HEK293 (cell line): Measurements from ENCODE around the gene CRYBG1.

ENCODE experiments used
- CTCF ChIA-PET: fragments of 350-600 bp; formaldehyde crosslinking; extraction: SDS; loops from one replicate; lab custom pipeline; 2021; ENCODE audit warnings: antibody characterized with exemption; lab: Yijun Ruan, JAX
- POLR2A ChIA-PET: fragments of 300-600 bp; formaldehyde crosslinking; extraction: SDS; loops from one replicate; lab custom pipeline; 2020; ENCODE audit warnings: antibody characterized with exemption, inconsistent platforms; lab: Yijun Ruan, JAX
- H3K27ac ChIP-seq: fragments of 200-500 bp; sonication (Bioruptor generic); 2 replicates; pipeline ENCODE4 v1.5.1; 2014; ENCODE audit warnings: low read depth, low read length, control low read depth, inconsistent platforms; ENCODE audit errors: extremely low read depth
- H3K36me3 ChIP-seq, 2 experiments: fragments of 200-500 bp in 1 of 2; sonication (Bioruptor generic) in 1 of 2; 1 replicate in 1 of 2; 2 replicates in 1 of 2; pipeline ENCODE4 v1.5.1; 2014 to 2017; ENCODE audit warnings: inconsistent platforms in 2 of 2, low read length in 2 of 2; ENCODE audit not compliant: control insufficient read depth in 2 of 2, insufficient read depth in 1 of 2
- H3K4me1 ChIP-seq: fragments of 200-500 bp; sonication (Bioruptor generic); 2 replicates; pipeline ENCODE4 v1.5.1; 2014; ENCODE audit warnings: mild to moderate bottlenecking, low read length, inconsistent platforms; ENCODE audit not compliant: control insufficient read depth, insufficient read depth
- H3K4me3 ChIP-seq: 2 replicates; pipeline ENCODE4 v1.5.1; 2011; ENCODE audit warnings: low read depth, mild to moderate bottlenecking, control low read depth, low read length, moderate library complexity
- H3K9me3 ChIP-seq: fragments of 200-500 bp; sonication (Bioruptor generic); 2 replicates; pipeline ENCODE4 v1.5.1; 2014; ENCODE audit warnings: low read depth, low read length, inconsistent platforms; ENCODE audit not compliant: control insufficient read depth, insufficient read depth
- ATF2 ChIP-seq: fragments of 450-650 bp; formaldehyde crosslinking; IDR thresholded peaks from 2 replicates; pipeline ENCODE4 v1.5.1; 2016; ENCODE audit warnings: missing biosample characterization, missing genetic modification characterization, low read depth
- FEZF1 ChIP-seq: fragments of 450-650 bp; formaldehyde crosslinking; IDR thresholded peaks from 2 replicates; pipeline ENCODE4 v1.5.1; 2016; ENCODE audit warnings: missing biosample characterization, missing genetic modification characterization
- GLIS1 ChIP-seq: fragments of 450-650 bp; formaldehyde crosslinking; IDR thresholded peaks from 2 replicates; pipeline ENCODE4 v1.5.1; 2016; ENCODE audit warnings: missing biosample characterization, missing genetic modification characterization
- HOXA7 ChIP-seq: sonication (generic); formaldehyde crosslinking; IDR thresholded peaks from 2 replicates; pipeline ENCODE4 v1.8.1; 2022; ENCODE audit warnings: missing genetic modification reagents, borderline replicate concordance
- PRDM1 ChIP-seq: fragments of 450-650 bp; formaldehyde crosslinking; IDR thresholded peaks from 2 replicates; pipeline ENCODE4; 2016; ENCODE audit warnings: missing biosample characterization, missing genetic modification characterization
- PRDM6 ChIP-seq: fragments of 450-650 bp; formaldehyde crosslinking; IDR thresholded peaks from 2 replicates; pipeline ENCODE4 v1.5.1; 2017; ENCODE audit warnings: missing biosample characterization, missing genetic modification characterization
- REST ChIP-seq: fragments of 450-650 bp; formaldehyde crosslinking; IDR thresholded peaks from 2 replicates; pipeline ENCODE4 v1.5.1; 2016; ENCODE audit warnings: missing biosample characterization, missing genetic modification characterization
- ZNF148 ChIP-seq: fragments of 450-650 bp; formaldehyde crosslinking; IDR thresholded peaks from 2 replicates; pipeline ENCODE4 v1.5.0; 2017; ENCODE audit warnings: missing biosample characterization, missing genetic modification characterization, borderline replicate concordance
- ZNF292 ChIP-seq: fragments of 450-650 bp; formaldehyde crosslinking; IDR thresholded peaks from 2 replicates; pipeline ENCODE4 v1.5.1; 2016; ENCODE audit warnings: low read depth, missing biosample characterization, missing genetic modification characterization, borderline replicate concordance
- ZNF416 ChIP-seq: fragments of 450-650 bp; formaldehyde crosslinking; IDR thresholded peaks from 2 replicates; pipeline ENCODE4 v1.5.1; 2016; ENCODE audit warnings: missing biosample characterization, missing genetic modification characterization
- ZNF585B ChIP-seq: fragments of 450-650 bp; formaldehyde crosslinking; IDR thresholded peaks from 2 replicates; pipeline ENCODE4 v1.5.1; 2016; ENCODE audit warnings: missing biosample characterization, missing genetic modification characterization
- ZNF600 ChIP-seq: fragments of 450-650 bp; formaldehyde crosslinking; IDR thresholded peaks from 2 replicates; pipeline ENCODE4 v1.5.1; 2016; ENCODE audit warnings: missing biosample characterization, missing genetic modification characterization
- ZNF610 ChIP-seq: fragments of 450-650 bp; formaldehyde crosslinking; IDR thresholded peaks from 2 replicates; pipeline ENCODE4 v1.5.1; 2016; ENCODE audit warnings: missing biosample characterization, missing genetic modification characterization, borderline replicate concordance
- ZNF791 ChIP-seq: fragments of 450-650 bp; formaldehyde crosslinking; IDR thresholded peaks from 2 replicates; pipeline ENCODE4 v1.5.1; 2016; ENCODE audit warnings: missing biosample characterization, missing genetic modification characterization
- ZNF843 ChIP-seq: fragments of 450-650 bp; formaldehyde crosslinking; IDR thresholded peaks from 2 replicates; pipeline ENCODE4 v1.5.1; 2016; ENCODE audit warnings: missing biosample characterization, missing genetic modification characterization
- ZSCAN5A ChIP-seq: fragments of 450-650 bp; formaldehyde crosslinking; IDR thresholded peaks from 2 replicates; pipeline ENCODE4 v1.5.1; 2016; ENCODE audit warnings: missing biosample characterization, missing genetic modification characterization

The CRYBG1 gene

GRCh38 chr6:106520711-106521401 is 160.3 kb downstream of the CRYBG1 start (continued):
- TF ChIP-seq ZNF600 (tag by site-specific recombination) (no peak), ZNF585B (tag by site-specific recombination) (no peak), ZNF148 (tag by site-specific recombination) (no peak), HOXA7 (CRISPR knock-in tag) (no peak), ZNF843 (no peak), ZNF292 (no peak), PRDM6 (tag by site-specific recombination) (no peak)

GRCh38 chr6:106522562-106523250 is 162.2 kb downstream of the CRYBG1 start:
- Histone ChIP-seq H3K9me3 (no peaks in the 10 kb centered on the region), H3K36me3 (no peaks in the 10 kb centered on the region), H3K4me3 (no peak overlapping the region), H3K4me1 (peaks cover 7% of the 10 kb centered on the region), H3K27ac (no peak overlapping the region)
- CTCF ChIA-PET, result interaction anchor here (0.6 to 1.2 kb wide), 5 partner anchors 10 to 87 kb away, joined by 3 read pairs; no protein-coding TSS in a partner anchor
- TF ChIP-seq ZNF791 (tag by site-specific recombination) (no peak), ATF2 (tag by site-specific recombination) (0 out of 2 replicates have a peak, but pooled peaks have one; percentile 27)
- POLR2A ChIA-PET, result interaction anchor here (1.5 kb wide), 1 partner anchor 11 kb away, joined by 4 read pairs; no protein-coding TSS in a partner anchor

- Histone ChIP-seq H3K4me1 (peaks cover 7% of the 10 kb centered on the region), H3K4me3 (peak overlapping the region; percentile 8), H3K36me3 (no peaks in the 10 kb centered on the region), H3K27ac (no peak overlapping the region), H3K9me3 (no peaks in the 10 kb centered on the region)
- ChIA-PET CTCF (interaction anchor here (0.8 to 2.5 kb wide), 4 partner anchors 8 to 78 kb away, joined by 3 to 5 read pairs (median 3); no protein-coding TSS in a partner anchor), POLR2A (interaction anchor here (1.0 kb wide), 1 partner anchor 13 kb away, joined by 3 read pairs; no protein-coding TSS in a partner anchor)
- TF ChIP-seq PRDM1 (tag by site-specific recombination) (peak; percentile 70), REST (tag by site-specific recombination) (no peak), FEZF1 (tag by site-specific recombination) (0 out of 2 replicates have a peak, but pooled peaks have one; percentile 30), GLIS1 (tag by site-specific recombination) (no peak), ZSCAN5A (tag by site-specific recombination) (no peak), ZNF610 (no peak), PRDM6 (tag by site-specific recombination) (peak; percentile 90), ZNF416 (no peak)
These were observed 164.8 kb downstream of the CRYBG1 start for GRCh38 chr6:106525107-106525881.
